GM19467 (cell line): ENCODE results near the gene COL6A5.
"Not testable (repeated sequence)": the region's sequence is repeated elsewhere in the genome, so short reads cannot be mapped to it uniquely, and the experiment has no call there.

Experiments used
- ATAC-seq: cut with Tn5 transposase; IDR thresholded peaks from one replicate; pipeline ENCODE4 v1.9.1; 2021; ENCODE audit warnings: mild to moderate bottlenecking, moderate library complexity; ENCODE audit not compliant: unreplicated experiment

The COL6A5 gene

DNA sequence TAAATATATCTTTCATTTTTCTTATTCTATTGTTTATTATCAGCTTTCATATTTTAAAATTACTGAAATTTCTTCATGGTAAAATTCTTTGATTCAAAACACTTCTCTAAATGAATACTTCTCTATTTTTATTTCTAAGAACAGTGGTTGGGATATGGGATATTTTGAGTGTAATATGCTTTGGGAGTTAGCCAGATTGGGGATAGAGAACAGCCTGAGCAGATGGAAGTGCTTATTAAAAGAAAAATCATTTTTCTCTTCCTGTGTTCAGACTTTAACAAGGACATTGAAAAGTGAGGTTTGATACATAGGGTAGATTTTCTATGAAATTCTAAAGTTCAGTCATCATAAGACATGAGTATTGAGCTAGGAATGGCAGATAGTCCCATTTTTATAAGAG is 84.8 kb downstream of the COL6A5 start:
- ATAC-seq, result no peak

DNA sequence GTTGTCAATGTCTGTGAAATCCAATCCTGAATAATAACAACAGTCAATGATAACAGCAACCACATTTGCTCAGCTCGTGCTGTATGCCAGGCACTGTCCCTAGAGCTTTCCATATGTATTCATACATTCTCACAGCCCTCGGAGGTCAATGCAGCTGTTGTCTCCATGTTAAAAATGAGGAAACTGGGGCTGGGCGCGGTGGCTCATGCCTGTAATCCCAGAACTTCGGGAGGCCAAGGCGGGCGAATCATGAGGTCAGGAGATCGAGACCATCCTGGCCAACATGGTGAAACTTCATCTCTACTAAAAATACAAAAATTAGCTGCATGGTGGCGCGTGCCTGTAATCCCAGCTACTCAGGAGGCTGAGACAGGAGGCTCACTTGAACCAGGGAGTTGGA is 86.6 kb downstream of the COL6A5 start:
- not testable (repeated sequence) for ATAC-seq

DNA sequence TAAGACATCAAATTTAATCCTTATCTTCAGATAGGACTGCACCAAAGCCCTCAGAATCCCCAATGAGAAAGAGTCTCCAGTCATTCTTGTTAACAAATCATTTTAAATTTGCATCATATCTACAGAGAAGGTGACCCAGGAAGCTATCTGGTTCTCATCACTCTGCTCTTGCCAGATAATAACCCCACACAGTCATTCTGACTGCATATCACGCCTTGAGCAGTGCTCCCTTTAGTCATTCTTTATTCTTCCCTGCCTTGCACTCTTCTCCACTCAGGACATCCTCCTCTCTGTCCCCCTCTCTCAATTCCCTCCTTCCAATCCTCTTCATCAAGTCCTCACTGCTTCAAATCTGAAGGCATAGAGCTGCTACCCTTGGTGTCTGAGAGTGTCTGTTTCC is 87.8 kb downstream of the COL6A5 start:
- no peak for ATAC-seq

DNA sequence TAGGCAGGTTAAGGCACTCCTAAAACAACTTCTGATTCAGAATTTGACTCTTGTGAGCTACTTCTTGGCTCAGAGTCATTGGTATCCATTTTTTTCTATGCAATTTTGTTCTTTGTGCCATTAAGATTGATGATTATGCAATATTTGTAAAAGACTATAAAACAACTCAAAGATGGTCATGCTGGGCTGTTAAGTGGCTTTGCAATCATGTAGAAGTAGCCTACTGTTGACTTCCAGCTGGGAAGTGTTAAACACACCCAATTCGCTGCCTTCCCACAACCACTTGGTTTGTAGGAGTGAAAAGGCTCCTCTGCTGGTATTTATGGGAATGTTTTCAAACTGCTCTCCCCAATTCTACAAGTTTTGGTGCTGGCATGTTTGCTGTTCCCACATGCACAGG is 96.8 kb downstream of the COL6A5 start:
- no peak for ATAC-seq

DNA sequence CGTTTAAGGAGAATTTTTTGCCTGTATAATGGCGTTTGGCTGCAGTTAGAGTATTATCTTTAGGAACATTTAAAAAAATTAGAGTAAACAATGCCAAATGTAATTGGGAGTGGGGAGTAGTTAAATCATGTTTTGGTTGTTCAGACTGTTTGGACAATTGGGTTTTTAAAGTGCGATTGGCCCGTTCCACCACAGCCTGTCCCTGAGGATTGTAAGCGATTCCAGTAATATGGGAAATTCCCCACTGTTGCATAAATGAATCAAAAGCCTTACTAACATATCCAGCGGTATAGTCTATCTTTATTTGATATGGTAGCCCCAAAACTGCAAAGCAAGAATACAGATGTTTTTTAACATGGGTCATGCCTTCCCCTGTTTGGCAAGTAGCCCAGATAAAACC is 101.4 kb downstream of the COL6A5 start:
- ATAC-seq, result not testable (repeated sequence)

DNA sequence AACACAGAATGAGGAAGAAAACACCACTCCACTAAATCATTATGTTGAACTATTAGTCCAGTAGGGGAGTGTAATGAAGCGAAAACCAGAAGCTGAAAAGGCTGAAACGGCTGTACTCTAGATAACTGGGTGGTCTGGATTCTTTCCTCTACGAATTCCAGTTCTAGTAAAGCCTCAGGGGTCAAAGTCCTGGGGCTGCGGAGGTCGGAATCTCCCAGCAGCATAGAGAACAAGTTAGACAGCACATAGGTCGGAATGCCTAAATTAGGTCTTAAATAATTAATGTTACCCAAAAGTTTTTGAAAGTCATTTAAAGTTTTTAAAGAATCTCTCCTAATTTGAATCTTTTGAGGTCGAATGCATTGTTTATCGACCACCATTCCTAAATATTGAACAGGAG is 102.7 kb downstream of the COL6A5 start:
- not testable (repeated sequence) for ATAC-seq

DNA sequence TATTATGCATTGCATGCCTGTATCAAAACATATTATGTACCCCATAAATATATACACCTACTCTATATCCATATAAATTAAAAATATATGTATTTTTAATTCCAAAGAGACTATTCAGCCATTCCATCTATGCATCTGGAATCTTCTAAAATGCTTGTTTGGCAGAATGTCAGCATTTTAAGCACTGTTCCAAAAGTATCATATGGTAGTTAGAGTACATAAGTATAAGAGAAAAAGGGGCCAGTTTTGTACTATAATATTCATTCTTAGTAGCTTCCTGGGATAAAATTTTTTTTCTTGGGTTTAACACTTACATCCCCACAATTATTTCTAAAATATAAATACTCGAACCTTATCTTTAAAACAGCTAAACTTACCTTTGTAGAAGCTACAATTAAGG is 111.1 kb downstream of the COL6A5 start:
- no peak for ATAC-seq

DNA sequence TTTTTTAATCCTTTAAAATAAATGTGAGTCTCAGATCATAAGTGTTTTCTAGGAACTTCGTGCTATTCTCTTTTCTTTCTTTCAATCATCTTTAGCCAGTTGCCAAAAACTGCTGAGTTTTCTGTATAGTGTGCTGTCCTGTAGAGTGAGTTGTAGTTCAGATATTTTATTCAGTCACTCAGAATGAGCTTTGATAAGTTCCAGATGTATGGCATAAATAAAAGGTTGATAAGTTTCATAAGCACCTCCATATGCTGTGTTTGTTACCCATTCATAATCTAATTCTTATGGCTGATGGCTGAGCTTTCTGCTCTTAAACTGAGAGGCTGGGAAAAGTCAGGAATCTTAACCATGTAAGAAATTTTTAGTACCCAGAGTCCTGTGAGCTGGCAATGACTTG is 112.2 kb downstream of the COL6A5 start:
- no peak for ATAC-seq

DNA sequence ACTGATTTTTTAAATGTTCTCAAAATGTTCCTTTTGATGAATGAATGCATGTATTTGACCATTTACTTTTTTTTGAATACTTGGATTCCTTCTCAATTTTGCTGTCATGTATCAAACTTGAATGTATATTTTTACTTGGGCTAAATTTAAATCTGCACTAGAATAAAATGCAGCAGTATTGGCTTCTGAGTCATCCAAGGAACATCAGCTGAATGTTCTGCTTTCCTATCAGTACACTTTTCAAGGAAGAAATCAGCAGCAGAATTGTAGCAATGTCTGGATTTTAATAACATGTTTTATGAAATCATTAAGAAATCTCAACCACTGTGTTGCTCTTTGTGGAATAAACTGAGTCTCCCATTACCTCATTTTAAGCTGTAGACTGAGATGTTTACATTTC is 114.5 kb downstream of the COL6A5 start:
- no peak for ATAC-seq

DNA sequence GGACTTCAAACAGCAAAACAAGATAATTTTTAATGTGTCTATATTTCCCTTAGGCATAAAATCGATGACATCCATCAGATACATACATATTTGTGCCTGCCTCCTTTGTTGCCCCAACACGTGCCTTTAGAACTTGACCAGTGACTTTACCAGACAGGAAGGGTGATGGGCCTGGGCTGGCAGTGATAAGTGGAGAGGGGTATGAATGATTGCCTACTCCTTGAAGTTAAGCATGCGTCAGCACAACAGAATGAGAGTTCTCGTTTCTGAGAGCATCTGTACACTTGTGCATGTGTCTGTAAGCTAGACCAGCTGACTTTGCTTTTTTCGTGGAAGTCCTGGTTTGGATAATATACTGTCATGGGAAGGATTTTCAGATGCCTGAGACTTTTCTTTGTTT is 116.6 kb downstream of the COL6A5 start:
- ATAC-seq, result no peak

DNA sequence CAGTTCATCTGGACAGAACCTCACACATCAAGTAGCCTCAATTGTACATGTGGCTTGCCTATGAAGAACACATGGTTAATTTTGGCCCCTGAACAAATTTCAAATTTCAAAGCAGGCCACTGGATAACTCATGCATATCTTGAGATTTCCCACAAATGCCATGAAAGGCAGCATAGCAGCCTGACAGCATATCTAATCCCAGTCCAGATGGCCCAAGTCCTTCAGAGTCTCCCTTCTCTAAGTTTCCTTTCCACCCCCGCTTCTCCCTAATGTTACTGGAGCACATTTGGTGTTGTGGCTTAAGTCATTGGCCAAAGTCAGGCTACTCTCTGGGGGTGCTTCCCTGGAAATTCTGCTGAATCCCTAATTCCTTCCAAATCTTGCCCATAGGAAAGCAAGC is 117.7 kb downstream of the COL6A5 start:
- no peak for ATAC-seq

DNA sequence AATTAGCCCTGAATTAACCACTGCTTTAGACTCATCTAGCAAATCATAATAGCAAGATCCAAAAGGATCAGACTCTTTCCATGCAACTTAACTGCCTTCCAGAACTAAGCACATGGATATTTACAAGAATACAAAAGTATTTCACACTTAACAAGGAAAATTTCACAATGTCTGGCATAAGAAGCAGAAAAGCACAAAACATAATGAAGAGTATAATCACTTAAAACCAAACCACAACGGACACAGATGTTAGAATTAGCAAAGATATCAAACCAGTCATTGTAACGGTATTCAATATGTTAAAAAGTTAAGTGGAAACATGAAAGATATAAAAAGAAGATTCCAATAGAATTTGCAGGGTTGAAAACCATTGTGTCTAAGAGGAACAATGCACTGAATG is 120.0 kb downstream of the COL6A5 start:
- no peak for ATAC-seq

DNA sequence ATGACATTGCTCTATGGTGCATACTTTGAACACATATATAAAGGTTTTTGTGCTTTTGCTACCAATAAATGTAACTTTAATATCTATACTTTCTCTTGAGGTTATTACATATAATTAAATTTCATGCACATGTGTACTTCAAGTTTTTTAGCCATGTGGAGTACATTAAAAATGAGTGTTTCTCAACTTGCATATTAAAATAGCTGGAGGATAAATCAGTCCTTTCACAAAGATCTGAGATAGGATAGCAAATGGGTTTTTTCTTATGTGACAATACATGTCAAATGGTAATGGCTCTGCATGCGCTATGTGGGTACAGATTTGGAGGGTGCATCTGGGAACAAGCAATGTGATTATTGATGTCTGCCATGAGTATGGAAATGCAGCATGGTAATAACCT is 122.8 kb downstream of the COL6A5 start:
- no peak for ATAC-seq

DNA sequence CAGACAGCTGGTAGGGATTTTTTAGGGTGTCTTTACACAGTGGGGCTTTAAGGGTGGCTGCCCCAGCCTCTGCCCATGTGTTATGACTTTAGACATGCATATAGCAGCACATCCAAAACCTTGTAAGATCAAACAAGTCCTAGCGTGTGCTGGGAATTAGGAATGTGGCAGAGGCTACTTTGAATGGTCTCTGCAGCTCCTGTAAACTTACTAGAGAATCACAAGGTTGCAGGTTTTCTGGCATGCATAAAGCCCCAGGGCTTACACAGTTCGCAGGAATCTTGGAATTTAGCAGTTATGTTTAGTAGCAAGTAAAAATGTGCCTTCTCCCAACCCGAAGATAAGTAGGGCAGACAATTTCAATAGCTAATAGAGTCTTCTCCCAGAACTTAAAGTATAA is 124.7 kb downstream of the COL6A5 start:
- no peak for ATAC-seq

DNA sequence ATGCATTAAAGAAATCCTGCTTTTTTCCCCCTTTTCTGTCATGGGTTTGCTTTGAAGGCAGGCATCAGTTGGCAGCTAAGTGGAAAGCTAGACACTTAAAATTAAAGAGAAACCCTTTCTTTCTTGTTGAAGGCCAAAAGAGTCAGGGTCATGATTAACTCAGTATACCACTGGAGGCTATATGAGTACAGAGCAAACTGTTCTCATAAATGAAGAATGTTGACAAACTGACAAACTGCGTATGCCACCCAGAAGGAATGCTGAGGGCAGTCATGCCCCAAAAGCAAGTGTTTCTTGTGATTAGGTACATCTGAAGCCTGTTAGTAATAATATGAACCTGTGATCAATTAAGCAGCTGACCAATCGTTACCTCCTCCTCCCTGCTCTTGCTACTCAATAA is 127.9 kb downstream of the COL6A5 start:
- no peak for ATAC-seq

DNA sequence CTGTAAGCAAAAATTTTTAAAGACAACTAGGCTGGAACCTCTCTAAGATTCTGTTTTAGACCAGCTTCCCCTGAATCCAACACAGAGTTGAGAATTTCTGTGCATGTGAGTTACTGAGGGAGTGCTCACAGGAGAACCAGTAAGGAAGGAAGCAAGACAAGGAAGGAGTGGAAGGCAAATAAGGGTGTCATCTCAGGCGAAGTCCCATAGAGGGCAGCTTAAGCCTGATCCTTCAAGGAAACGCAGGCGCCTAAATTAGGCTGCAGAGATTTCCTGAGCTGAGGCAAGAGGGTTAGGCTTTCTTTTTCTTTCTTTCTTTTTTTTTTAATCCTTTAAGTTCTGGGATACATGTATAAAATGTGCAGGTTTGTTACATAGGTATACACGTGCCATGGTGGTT is 135.3 kb downstream of the COL6A5 start:
- ATAC-seq, result no peak

DNA sequence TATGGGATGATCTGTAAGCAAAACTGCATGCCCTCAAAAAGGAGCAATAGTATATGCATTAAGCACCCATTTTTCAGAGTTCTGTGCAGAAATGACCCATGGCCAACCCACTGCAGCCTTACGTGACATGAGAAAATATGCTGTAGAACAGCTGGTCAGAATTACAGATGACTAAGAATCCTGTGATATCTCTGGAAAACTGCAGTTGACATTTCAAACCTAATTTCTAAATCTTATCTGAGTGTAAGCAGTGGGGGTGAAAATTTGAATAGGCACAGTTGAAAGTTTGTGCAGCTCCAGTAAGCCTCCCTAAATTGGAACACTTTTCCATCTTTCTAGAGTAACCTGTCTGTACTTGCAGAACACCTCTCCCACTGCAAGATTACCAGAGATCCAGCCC is 142.8 kb downstream of the COL6A5 start:
- no peak for ATAC-seq

DNA sequence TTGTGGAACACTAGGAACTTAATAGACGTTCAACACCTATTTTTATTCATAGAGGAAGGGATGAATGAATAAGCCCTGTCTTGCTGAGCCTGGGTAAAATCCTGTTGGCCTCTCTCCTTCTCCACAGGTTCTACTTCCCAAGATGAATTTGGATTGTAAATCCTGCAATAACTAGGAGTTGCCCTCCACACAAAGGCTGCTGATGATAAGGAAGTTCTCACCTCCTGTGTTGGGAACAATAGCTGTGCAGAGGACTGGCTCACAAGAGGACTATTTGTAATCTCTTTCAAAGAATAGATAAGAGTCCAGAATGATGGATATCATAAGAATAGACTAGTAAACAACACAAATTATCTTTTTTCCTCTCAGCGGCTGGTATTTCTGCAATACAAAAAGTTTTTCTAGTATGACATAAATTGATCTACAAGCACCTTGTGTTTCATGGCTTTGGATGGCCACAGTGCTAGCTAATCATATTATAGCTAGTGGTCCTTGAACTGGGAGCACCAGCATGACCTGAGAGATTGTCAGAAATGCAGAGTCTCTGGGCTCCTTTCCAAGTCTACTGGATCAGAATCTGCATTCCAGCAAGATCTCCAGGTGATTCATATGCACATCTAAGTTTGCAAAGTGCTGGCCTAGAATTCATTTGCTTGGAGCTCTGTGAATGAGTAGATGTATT is 143.4 kb downstream of the COL6A5 start:
- no peak for ATAC-seq

DNA sequence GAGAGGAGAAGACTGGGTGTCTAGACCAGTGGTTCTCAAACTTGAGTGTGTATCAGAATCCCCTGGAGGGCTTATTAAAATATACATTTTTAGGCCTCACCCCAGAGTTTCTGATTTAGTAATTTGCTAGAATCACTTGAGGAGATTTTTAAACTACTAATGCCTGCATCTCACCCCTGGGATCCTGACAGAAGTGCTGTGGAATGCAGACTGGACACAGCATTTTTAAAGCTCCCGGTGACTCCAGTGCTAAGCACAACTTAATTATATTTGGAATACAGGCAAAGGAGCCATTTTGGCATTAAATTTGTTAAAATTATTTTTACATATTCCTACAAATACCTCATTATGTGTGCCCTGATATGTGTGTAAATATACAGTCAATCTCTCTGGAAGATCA is 144.8 kb downstream of the COL6A5 start:
- ATAC-seq, result no peak

DNA sequence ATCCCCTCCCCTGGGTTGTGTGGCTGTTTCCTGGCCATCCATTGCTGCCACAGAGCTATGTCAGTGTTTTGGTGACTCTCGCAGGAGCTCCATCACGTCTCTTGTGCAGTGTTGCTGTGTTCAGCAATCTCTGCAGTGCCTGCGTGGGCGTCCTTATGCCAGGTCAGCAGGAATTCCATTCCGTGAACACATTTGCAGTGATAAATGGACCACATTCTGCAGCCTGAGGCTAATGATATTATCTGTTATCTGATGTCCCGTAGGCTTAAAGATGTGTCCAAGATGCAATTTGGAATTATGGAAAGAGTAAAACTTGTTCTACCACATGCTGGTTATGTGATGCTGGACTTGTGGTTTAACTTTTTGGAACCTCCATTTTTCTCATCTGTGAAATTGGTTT is 146.0 kb downstream of the COL6A5 start:
- ATAC-seq, result no peak

DNA sequence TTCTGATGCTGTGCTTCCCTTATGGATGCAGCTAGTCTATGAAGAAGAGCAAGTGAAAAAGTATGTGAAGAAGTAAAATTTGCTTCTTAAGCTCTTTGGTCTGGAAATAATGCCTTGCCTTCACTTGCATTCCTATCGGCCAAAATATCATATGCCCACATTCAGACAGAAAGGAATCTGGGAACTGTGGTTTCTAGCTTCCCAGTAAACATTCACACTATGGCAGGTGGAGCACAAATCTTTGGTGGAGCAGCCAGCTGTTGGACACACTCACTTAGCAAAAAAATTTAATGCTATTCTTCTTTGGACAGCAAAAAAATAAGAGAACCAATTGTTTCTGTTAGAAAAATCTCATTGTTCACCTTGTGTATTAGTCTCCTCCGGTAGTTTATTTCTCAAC is 159.2 kb downstream of the COL6A5 start:
- no peak for ATAC-seq

DNA sequence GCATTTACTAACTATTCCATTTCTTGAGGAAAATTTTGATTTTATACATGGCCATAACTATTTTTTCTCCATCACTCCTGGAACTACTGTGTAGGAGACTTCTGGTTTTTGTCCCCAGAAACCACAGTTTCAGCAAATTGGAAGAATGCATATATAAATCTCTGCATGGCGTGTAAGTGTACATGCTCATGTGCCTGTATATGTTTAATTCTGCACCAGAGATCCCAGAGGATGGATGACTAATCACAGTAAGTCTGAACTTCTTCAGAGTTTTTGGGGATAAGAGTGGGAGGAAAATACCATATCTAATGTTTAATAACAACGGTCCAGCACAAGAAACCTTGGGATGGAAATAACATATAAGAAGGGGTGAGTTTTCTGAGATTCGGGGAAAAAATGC is 160.6 kb downstream of the COL6A5 start:
- ATAC-seq, result no peak

DNA sequence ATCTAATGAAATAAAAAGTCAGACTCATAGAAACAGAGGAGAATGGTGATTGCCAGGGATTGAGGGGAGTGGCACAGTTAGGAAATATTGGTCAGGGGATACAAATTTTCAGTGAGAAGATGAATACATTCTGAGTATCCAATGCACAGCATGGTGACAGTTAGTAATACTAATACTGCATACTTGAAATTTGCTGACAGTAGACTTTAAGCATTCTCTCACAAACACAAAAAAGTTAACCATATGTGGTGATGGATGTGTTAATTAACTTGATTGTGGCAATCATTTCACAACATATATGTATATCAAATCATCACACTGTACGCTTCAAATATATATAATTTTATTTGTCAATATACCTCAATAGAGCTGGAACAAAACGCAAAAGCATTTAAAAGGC is 162.3 kb downstream of the COL6A5 start:
- no peak for ATAC-seq

DNA sequence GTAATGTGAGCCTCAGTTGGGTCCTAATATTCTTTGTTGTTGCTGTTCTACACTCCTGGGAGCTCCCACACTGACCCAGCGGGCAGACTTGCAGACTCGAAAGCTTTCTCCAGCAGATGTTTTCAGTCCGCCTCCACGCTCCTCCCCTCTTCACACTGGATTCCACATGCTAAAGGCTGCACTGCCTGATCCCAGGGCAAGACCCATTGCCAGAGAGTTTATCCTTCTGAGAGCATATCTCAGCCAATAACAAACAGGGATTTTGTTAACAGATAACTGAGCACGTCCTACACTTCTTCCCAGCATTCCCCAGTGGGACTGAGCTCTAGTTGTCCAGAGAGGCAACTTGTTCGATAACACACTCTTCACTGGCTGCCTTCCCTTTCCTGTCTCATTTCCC is 163.5 kb downstream of the COL6A5 start:
- no peak for ATAC-seq
